Posterior vena cava (tissue), 2 donors: ENCODE results near the gene PCSK5. TPM values are rescaled to one million over a fixed set of nuclear protein-coding genes. Genes with fewer than 3 reads are reported as not detected.

Experiments
- DNase-seq: peaks from one replicate; pipeline ENCODE4 v3.0.0-alpha.2; 2020; ENCODE audit warnings: low spot score
- intact Hi-C, 2 donors: fragments of 100-400 bp; cut with DNase I; formaldehyde crosslinking; loops; one replicate each; pipeline versions ENCODE4 v1.14.1 to v1.14.2; 2022 to 2023
- total RNA-seq, 2 donors: library from RNA; stranded (reverse); fragmentation: NEBNext Ultra II Directional; extraction: Animal tissue kit (Norgen Biotek cat#: 25700); gene quantifications; one replicate each; pipeline ENCODE4 v1.2.1, GENCODE V29; 2021
- donor health status: DM: yes; HTN: yes; CAD: no.
- donor health status: DM: yes; HTN: yes; CAD: no.

PCSK5 gene
- total RNA-seq, 2 donors from 2014 or later: 67.9 to 84.2 TPM

DNA sequence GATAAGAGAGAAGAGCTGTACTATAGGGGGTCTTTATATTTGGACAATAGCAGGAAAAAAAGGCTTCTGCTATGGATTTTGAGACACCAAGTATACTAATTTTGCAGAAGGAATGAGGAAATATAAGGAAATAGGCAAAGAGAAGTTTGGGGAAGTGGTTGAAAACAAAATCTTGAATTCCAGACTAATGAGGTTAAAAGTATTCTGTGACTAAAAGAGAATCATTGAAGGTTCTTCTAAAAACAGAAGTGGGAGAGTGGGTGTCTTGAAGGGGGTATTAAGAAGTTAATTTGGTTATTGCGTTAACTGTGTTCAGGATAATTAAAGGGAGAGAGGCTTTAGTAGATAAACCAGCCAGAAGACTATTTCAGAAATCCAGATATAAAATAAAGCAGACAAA, 355.0 kb downstream of the PCSK5 start:
- intact Hi-C loops: no loop called here

DNA sequence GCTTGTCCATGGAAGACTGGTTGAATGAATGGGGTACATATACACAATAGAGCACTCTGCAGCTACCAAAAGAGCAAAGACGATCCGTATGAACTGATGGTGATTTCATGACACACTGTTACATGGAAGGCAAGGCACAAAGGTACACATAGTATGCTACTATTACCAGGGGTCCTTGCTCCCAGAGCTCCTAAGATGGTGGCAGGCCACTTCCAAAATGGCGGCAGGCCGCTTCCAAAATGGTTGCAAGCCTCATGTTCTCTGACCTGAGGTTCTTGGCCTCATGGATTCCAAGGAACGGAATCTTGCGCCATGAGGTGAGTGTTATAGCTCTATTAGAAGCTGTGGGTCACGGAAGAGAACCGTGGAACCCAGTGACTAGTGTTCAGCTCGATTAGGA, 356.2 kb downstream of the PCSK5 start:
- intact Hi-C loops: no loop called here
- no peak for DNase-seq

More for the DNA sequence above, 355.0 kb downstream of the PCSK5 start:
- no peak for DNase-seq

DNA sequence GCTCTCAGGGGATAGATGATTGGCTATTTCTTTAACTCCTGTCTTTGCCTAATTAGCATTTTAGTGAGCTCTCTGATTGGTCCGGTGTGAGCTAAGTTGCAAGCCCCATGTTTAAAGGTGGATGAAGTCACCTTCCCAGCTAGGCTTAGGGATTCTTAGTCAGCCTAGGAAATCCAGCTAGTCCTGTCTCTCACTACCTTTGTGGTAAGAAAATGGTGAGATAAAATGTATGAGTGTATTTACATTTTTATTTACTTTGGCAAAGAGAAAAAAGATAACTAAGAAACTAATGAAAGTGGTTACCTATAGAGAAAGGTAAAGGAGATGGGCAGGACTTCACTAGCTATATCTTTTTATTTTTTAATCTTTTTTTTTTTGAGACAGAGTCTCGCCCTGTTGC, 357.0 kb downstream of the PCSK5 start:
- no peak for DNase-seq
- intact Hi-C loops: no loop called here

DNA sequence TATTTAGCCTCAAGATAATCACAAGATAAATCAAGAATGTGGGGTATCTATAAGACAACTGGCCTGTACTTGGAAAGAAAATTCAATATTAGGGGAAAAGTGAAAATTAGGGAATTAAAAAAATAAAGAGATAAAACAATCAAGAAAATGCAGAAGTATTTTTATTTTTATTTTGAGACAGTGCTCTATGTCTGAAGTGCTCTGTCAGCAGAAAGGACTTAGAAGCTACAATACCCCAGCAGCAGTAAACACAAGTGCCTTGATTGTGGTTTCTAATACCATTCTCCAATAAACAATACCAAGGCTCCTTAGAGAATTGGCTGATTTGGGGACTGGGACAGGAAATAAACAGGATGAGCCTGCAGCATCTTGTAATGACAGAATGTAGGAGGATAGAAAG, 358.8 kb downstream of the PCSK5 start:
- intact Hi-C loops: no loop called here

DNA sequence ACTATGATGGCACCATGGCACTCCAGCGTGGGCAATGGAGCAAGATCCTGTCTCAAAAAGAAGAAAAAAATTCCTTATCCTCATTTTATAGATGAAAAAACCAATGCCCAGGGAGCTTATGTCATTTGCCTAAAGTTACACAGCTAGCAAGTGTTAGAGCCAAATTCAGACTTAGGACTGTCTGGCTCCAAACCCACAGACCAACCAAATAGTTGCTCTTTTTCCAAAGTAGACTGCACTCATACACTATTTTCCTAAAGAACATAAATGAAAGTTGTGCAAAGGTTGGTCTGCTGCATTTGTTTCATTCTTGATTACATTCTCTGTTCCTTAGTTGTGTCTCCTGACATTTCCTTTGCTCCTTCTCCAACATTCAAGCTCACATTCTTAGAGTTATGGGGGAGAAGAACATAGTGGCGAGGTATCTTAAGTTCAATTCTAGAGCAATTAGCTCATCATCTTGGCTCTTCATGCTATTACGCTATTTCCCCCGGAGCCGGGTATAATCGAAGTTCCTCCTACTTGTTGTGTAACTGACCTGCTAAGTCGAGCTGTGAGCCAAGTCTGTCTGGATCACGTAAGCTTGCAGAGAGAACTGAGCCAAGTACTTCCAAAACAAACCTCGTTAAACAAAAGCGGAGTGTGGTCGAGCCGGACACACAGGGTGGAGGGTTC, 365.4 kb downstream of the PCSK5 start:
- no peak for DNase-seq

More for the DNA sequence above, 358.8 kb downstream of the PCSK5 start:
- DNase-seq: no peak

DNA sequence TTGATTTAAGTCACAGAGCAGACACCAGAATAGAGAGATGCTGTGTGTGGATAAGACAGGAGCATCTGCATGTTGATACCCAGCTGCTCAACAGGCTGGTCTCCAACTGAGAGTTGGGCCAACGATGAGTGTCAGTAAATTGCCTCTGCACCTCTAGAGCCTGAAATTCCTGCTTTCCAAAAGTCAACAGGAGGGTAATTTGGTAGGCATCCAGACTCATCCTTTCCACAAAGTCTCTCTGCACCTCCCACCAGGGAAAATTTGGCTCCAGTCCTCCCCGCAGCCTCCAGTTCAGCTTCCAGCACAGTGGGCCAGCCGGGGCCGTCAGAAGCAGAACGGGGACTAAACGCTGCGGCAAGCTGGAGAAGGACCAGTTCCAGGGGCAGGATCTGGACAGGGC, 366.8 kb downstream of the PCSK5 start:
- no peak for DNase-seq
- intact Hi-C loops: no loop called here

More for the DNA sequence above, 365.4 kb downstream of the PCSK5 start:
- intact Hi-C loops: no loop called here

DNA sequence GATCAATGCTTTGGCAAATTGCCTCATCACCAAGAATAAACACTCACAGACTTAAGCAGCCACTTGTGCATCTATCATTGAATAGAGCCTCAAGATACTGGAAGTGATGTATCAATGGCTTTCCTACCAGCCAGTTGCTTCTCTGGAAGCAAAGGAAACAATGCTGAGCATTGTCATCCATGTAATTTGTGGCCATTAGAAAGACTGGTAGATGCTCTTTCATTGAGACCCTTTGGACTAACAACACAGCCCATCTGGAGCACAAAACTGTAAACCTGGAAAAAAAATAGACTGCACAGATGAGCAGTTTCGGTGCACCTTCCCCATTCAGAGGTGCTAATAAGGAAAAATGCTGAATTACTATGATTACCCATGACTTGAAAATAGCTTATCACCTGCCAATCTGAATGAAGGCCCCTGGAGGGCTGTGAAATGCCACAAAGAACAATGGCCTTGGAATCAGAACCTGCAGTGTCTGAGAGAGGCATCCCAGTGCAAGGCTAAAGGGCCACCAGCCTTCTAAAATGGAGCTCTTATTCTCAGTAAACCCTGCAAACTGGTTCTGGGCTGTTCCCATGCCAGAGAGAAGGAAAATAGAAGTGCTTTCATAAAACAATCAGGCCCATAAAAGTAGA, 376.3 kb downstream of the PCSK5 start:
- intact Hi-C loops: no loop called here
- DNase-seq: no peak

DNA sequence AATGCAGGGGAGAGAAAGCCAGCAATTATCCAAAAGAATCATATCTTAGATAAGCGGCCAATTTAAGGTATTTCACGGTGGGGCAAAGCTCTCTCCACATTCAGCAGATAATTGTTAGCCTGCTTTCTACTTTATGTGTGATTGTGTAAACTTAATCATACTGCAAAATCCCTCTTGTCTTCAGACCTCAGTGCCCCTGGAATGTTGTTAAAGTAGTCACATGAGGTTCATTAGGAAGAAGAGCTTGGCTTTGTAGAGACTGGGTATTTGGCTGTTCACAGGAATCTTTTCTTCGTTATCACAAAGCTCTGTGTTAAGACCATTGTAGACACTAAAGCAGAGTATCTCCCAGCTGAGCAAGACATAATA, 376.8 kb downstream of the PCSK5 start:
- DNase-seq: no peak
- intact Hi-C loops: no loop called here

DNA sequence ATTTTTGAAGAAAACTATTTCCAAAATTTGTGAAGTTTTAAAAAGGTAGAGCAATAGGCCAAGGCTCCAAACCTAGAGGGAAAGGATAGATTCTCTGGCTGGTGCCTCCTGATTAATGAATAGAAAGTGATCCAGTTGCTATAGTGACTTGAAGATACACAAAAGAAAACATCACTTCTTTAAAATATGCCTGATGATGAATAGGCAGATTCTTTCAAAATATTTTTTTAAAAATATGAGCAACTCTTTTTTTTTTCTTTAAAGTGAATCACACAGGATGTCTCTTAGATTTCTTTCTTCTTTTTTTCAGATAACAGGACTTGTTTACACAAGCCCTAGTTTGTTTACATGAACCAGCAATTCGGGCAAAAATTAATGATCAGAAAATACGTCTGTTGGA, 379.3 kb downstream of the PCSK5 start:
- intact Hi-C loops: no loop called here
- DNase-seq: no peak

DNA sequence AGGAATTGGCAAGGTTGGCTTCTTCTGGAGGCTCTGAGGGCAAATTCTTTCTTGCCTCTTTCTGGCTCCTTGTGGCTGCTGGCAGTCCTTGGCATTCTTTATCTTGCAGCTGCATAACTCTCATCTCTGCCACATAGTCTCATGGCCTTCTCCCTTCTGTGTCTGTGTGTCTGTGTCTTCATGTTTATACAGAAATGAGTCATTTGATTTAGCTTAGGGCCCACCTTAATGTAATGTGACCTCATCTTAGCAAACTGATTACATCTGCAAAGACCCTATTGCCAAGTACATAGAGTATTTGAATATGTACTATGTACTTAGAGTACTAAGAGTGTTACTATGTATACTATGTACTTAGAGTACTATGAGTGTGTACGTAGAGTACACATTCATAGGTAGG, 381.3 kb downstream of the PCSK5 start:
- DNase-seq: no peak
- intact Hi-C loops: no loop called here

DNA sequence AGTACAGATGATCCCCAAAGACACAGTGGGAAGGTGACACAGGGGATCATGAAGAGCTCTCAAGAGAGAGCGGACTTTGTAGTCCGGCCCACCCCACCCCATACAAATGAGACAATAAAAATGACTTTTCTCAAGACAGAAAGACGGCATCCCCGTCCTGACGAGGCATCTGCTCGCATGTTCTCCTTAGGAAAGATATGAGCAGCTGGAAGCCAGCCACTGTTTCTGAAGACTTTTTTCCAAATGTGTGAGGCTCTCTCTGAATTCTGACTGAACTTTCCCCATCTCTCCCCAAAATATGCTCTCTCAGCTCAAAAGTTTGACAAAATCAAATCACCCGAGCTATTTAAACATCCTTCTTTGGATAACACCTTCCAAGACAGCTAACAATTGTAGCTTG, 398.6 kb downstream of the PCSK5 start:
- intact Hi-C loops: no loop called here
- DNase-seq: no peak

DNA sequence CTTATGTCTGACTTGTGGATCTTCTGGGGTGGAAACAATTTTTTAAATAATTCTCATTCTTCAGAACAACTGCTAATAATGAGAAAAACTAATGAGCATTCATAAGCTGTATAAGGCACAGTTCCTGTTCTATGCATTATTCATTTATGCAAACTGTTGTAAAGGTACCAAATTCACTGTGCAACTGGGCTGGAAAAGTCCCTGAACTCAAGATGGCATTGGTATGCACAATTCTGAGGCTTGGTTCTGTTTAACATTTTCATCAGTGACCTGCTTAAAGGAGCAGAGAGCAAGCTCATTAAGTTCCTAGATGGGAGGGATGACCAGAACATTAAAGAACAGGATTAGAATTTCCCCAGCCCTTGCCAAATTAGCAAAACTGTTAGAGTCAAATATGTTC, 399.2 kb downstream of the PCSK5 start:
- intact Hi-C loops: loop anchor here in 1 of 2 donors (10.0 kb wide), 1 partner anchor 395 kb away; the partner anchor contains the start of gene PCSK5
- DNase-seq: no peak

DNA sequence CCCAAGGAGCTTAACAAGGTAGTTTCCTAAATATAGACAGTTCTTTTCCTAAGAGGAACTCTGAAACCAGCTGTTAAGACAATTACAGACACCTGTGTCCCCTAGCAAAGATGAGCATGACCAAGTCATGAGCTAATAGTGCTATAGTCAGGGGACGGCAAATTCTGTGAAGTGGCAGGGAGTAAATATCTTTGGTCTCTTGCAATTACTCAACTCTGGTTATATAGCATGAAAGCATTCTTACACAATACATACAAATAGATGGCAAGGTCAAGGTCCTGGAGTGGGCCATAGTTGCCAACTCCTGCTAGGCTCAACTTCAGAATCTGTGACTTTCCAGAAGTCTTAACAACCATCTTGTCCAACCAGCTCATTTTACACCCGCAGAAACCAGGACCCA, 400.1 kb downstream of the PCSK5 start:
- intact Hi-C loops: loop anchor here in 1 of 2 donors (10.0 kb wide), 1 partner anchor 396 kb away; the partner anchor contains the start of gene PCSK5
- DNase-seq: no peak

DNA sequence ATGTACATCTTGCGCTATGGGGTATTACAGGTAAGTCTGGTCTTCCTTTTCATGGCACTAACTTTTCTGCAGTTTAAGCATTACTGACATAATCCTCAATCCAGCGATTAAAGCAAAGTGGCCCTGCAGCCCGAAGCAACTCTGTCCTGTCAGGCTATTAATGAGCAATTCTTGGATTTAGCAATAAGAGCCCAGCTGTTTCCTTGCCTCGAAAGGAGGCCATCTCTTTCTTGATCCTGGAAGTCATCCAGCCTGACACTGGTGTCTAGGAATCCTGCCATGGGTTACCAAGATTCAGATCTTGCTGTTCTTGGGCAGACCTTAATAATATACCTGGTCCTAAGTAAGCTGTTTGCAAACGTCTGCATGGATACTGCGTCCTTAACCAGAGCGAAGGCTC, 401.8 kb downstream of the PCSK5 start:
- no peak for DNase-seq
- intact Hi-C loops: loop anchor here in 1 of 2 donors (10.0 kb wide), 1 partner anchor 397 kb away; the partner anchor contains the start of gene PCSK5

DNA sequence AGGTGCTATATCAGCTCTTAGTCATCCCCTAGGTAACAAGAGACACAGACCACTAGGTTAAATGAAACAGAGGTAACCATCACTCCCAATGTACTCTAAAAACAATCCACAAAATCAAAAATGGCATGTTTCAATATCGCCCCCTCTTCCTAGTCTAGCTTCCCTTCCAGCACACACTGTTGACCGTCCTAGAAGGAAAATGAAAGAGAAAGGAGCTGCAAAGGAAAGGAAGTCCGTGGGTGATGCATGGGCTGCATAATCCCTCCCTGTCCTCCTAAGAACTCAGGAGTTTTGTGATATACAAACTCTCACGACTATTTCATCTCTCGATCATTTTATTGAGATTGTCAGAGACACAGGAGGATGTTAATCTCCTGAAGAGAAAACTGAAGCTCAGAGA, 402.2 kb downstream of the PCSK5 start:
- DNase-seq: no peak
- intact Hi-C loops: loop anchor here in 1 of 2 donors (10.0 kb wide), 1 partner anchor 398 kb away; the partner anchor contains the start of gene PCSK5

DNA sequence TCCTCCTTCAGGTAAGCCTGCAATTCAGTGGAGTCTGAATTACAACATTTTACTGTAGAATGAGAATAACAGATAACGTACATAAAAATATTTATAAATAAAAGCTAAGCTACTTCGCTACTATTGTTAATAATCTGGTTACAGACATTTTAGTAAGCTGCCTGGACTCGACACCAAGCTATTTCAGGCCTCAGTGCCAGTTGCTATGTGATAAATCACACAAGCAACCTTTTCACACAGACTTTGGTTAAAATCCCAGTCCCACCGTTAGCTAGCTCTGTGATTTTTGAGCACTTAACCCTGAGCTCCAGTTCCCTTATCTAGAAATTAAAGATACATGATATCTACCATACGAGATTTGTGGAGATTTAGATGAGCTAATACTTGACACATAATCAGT, 403.8 kb downstream of the PCSK5 start:
- intact Hi-C loops: loop anchor here in 1 of 2 donors (10.0 kb wide), 1 partner anchor 400 kb away; the partner anchor contains the start of gene PCSK5

DNA sequence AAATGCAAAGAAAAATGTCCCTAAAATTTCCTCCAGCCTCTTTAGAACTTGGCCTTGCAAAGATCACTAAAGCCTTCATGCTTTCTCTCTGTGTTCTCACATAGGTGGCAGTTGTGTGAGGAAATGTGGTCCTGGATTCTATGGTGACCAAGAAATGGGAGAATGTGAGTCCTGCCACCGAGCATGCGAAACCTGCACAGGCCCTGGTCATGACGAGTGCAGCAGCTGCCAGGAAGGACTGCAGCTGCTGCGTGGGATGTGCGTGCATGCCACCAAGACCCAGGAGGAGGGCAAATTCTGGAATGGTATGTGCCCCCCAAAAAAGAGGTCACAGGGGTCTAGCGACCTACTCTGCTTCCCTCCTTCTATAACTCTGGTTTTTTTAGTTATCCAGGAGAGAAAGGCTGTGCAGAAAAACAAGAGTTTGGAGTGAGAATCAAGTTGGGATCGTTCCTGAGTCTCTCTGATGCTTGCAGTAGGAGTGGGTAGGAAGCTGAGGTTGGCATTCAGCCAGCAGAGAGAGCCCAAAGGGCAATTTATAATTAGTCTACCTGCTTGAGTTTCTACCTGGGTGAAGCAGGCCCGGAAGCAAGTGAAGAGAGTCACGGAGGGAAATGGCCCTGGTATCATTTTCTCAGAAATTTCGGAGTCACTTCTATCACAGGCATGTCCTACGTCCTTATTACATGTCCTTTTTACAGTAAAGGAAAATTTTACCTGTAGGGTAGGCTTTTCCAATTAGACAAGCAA, 406.3 kb downstream of the PCSK5 start:
- intact Hi-C loops: loop anchor here in 1 of 2 donors (10.0 kb wide), 1 partner anchor 402 kb away; the partner anchor contains the start of gene PCSK5
- DNase-seq: no peak

More for the DNA sequence above, 403.8 kb downstream of the PCSK5 start:
- no peak for DNase-seq

DNA sequence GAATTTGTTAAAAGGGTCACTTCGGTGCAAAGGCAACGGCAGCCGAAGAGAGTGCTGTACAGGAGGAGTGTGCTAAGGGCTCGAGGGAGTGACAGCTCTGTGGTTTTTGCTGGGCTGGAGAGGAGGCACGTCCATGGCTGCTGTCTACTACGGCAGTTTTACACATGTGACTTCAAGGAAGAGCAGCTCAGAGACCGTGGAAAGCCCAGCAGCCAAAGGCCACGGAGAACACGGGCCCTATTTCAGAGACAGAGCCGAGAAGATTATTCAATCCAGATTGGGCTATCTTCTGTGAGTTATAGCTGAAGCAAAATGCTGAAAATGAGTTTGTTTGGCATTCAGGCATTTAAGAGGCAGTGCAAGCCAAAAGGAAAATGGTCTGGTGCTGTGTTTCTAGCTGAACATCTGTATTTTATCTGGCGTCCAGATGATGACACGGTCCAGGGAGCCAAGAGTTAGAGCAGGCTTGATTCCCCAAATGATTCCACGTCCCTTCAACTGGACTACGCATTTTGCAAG, 407.3 kb downstream of the PCSK5 start:
- intact Hi-C loops: loop anchor here in 1 of 2 donors (10.0 kb wide), 1 partner anchor 403 kb away; the partner anchor contains the start of gene PCSK5
- peak; percentile 85 for DNase-seq

DNA sequence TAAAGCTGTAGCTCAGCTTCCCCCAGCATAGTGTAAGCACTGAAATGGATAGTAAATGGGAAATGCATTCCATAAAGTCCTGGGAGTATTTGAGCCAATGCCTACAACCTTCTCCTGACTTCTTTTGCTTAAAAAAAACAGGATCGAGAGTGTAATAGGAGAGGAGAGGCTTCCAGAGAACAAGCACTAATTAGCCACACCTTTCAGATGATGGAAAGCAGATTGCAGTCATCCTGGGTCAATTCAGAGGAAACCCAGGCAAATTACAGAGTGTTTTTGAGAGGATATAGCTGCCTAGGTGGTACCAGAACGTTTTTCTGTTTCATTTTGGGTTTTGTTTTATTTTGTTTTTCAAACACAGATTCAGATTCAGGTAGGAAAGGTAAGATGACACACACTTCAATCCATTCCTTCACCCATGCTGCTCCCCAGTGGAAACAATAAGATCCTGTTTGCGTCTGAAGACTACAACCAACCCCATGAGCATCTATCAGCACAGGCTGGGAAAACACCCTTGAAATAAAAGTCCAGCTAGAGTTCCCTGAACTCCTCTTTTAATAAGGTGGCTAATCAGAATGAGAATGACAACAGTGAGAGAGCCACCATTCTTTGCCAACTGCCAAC, 408.2 kb downstream of the PCSK5 start:
- DNase-seq: no peak
- intact Hi-C loops: loop anchor here in 1 of 2 donors (10.0 kb wide), 1 partner anchor 404 kb away; the partner anchor contains the start of gene PCSK5
